NT2/D1 (cell line): ENCODE data around the gene AP1G2.
"Not testable (repeated sequence)": the region's sequence is repeated elsewhere in the genome, so short reads cannot be mapped to it uniquely, and the experiment has no call there.

Source experiments
- DNase-seq: peaks from one replicate; pipeline ENCODE4 v3.0.0-alpha.2; 2011; ENCODE audit warnings: low read depth, low spot score
- H3K27me3 ChIP-seq: 2 replicates; pipeline ENCODE4 v1.6.0; 2011; ENCODE audit warnings: mild to moderate bottlenecking; ENCODE audit not compliant: insufficient read length, insufficient read depth
- H3K36me3 ChIP-seq: 2 replicates; pipeline ENCODE4 v1.6.1; 2011; ENCODE audit warnings: mild to moderate bottlenecking, low read length, mixed read lengths; ENCODE audit not compliant: insufficient read depth, insufficient read length
- H3K4me1 ChIP-seq: 2 replicates; pipeline ENCODE4 v1.5.1; 2011; ENCODE audit not compliant: insufficient read depth, insufficient read length
- H3K4me3 ChIP-seq: 2 replicates; pipeline ENCODE4 v1.5.1; 2011; ENCODE audit warnings: low read depth; ENCODE audit not compliant: insufficient read length
- H3K9ac ChIP-seq: 2 replicates; pipeline ENCODE4 v1.6.0; 2011; ENCODE audit warnings: low read depth; ENCODE audit not compliant: insufficient read length
- H3K9me3 ChIP-seq: 2 replicates; pipeline ENCODE4 v1.5.1; 2011; ENCODE audit warnings: mild to moderate bottlenecking, low read length; ENCODE audit not compliant: insufficient read depth
- SUZ12 ChIP-seq: IDR thresholded peaks from 2 replicates; pipeline ENCODE4 v1.6.1; 2011; ENCODE audit not compliant: insufficient read length, insufficient read depth; ENCODE audit errors: extremely low read depth
- YY1 ChIP-seq: IDR thresholded peaks from 2 replicates; pipeline ENCODE4 v1.6.1; 2011; ENCODE audit not compliant: insufficient read length, insufficient read depth
- ZNF274 ChIP-seq: IDR thresholded peaks from 2 replicates; pipeline ENCODE4 v1.6.1; 2011; ENCODE audit warnings: mild to moderate bottlenecking, low read depth, low read length

AP1G2 gene

GRCh38 chr14:23604148-23604547, 36.6 kb upstream of the AP1G2 start:
- H3K4me1 ChIP-seq = no peaks in the 10 kb centered on the region
- DNase-seq = no peak
- H3K4me3 ChIP-seq = no peak overlapping the region

GRCh38 chr14:23603103-23603502, 35.5 kb upstream of the AP1G2 start:
- TF ChIP-seq SUZ12 (no peak), ZNF274 (no peak), YY1 (no peak)
- no peaks in the 10 kb centered on the region for H3K27me3 ChIP-seq
- DNase-seq = no peak
- no peaks in the 10 kb centered on the region for H3K4me1 ChIP-seq
- no peak overlapping the region for H3K4me3 ChIP-seq
- no peak overlapping the region for H3K9ac ChIP-seq
- H3K9me3 ChIP-seq = no peaks in the 10 kb centered on the region
- no peaks in the 10 kb centered on the region for H3K36me3 ChIP-seq

More at GRCh38 chr14:23604148-23604547, 36.6 kb upstream of the AP1G2 start:
- no peak for TF ChIP-seq ZNF274
- Histone ChIP-seq H3K9me3 (no peaks in the 10 kb centered on the region), H3K27me3 (no peaks in the 10 kb centered on the region), H3K36me3 (no peaks in the 10 kb centered on the region), H3K9ac (no peak overlapping the region)

DNA sequence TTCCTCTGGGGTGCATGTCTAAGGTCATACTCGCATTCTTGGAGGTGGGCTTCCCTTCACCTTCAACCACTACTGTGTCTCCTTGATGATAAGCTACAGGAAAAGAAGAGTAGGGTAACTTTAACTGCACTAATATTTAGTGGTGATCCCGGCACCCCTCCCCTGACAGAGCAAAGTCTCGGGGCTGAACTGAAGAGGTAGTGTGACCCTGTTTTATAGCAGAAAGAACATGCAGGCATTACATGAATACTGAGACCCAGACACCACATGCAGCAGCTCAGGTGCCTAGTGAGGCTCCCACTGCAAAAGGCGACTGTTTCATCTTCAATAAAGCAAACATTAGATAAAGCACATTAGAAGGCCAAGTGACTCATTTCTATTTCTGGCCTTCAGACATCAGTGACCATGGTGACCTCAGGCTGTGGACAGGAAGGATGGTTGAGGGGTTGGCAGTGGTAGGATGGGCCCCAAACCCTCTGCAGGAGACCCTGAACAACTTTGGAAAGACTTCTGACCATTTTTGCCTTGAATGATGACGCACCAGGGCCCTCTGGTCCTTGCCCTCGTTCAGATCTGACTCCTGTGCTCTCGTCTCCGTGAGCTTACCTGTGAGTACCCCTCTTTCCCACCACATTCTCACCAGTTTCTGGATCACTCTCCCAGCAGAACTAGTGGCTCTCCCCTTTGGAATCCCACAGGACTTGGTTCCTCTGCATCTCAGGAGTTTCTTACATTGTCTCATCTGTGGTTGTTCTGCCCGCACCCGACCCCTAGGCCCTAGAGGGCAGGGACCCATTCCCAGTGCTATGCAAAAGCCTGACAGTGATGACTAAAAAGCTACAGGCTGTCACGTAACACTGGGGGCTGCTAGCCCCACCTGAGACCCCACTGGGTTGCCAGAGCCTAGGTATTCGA, 34.8 kb upstream of the AP1G2 start:
- H3K9ac ChIP-seq = no peak overlapping the region
- H3K27me3 ChIP-seq = no peaks in the 10 kb centered on the region
- no peaks in the 10 kb centered on the region for H3K9me3 ChIP-seq
- DNase-seq = no peak
- no peaks in the 10 kb centered on the region for H3K4me1 ChIP-seq
- H3K36me3 ChIP-seq = no peaks in the 10 kb centered on the region
- H3K4me3 ChIP-seq = no peak overlapping the region
- TF ChIP-seq YY1 (no peak), SUZ12 (no peak), ZNF274 (no peak)

- DNase-seq = no peak
- no peaks in the 10 kb centered on the region for H3K4me1 ChIP-seq
- H3K27me3 ChIP-seq = no peaks in the 10 kb centered on the region
- H3K4me3 ChIP-seq = no peak overlapping the region
- no peak for TF ChIP-seq YY1
- TF ChIP-seq ZNF274 = no peak
- TF ChIP-seq SUZ12 = no peak
- no peak overlapping the region for H3K9ac ChIP-seq
- H3K9me3 ChIP-seq = no peaks in the 10 kb centered on the region
- H3K36me3 ChIP-seq = no peaks in the 10 kb centered on the region
Measured at GRCh38 chr14:23601845-23602180, 34.2 kb upstream of the AP1G2 start.

DNA sequence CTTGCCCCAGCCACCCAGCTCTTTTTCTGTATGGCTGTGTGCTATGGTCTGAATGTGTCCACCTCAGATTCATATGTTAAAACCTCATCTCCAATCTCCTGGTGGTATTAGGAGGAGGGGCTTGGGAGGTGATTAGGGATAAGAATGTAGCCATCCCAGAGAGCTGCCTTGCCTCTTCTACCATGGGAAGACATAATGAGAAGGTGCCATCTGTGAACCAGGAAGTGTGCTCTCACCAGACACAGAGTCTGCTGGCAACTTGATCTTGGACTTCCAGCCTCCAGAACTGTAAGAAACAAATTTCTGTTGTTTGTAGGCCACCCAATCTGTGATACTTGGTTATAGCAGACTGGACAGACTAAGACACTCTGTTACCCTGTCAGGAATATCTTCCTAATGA, 33.8 kb upstream of the AP1G2 start:
- TF ChIP-seq ZNF274 = no peak
- no peak for TF ChIP-seq YY1
- TF ChIP-seq SUZ12 = no peak
- Histone ChIP-seq H3K9ac (no peak overlapping the region), H3K9me3 (no peaks in the 10 kb centered on the region), H3K27me3 (no peaks in the 10 kb centered on the region), H3K4me3 (no peak overlapping the region), H3K36me3 (no peaks in the 10 kb centered on the region), H3K4me1 (no peaks in the 10 kb centered on the region)
- no peak for DNase-seq

DNA sequence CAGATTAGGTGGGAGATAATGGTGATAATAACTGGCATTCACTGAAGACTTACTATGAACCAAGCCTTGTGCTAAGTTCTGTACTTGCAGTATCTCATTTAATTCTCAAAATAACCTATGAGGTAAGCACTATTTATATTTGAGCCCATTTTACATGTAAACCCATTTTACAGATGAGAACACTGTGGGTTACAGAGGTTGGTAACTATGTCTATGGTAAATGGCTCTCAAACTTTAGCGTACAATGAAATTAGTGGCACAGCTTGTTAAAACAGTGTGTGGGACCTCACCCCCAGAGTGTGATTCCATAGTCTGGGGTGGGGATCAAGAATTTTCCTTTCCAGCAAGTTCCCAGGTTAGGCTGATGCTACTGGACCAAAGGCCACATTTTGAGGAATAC, 33.2 kb upstream of the AP1G2 start:
- DNase-seq = no peak
- Histone ChIP-seq H3K36me3 (no peaks in the 10 kb centered on the region), H3K9me3 (no peaks in the 10 kb centered on the region), H3K4me3 (no peak overlapping the region), H3K4me1 (no peaks in the 10 kb centered on the region), H3K27me3 (no peaks in the 10 kb centered on the region), H3K9ac (no peak overlapping the region)
- TF ChIP-seq SUZ12 (no peak), ZNF274 (no peak), YY1 (no peak)

- H3K9me3 ChIP-seq = no peaks in the 10 kb centered on the region
- no peak for DNase-seq
- no peaks in the 10 kb centered on the region for H3K4me1 ChIP-seq
- H3K9ac ChIP-seq = no peak overlapping the region
- H3K27me3 ChIP-seq = no peaks in the 10 kb centered on the region
- no peak overlapping the region for H3K4me3 ChIP-seq
- no peaks in the 10 kb centered on the region for H3K36me3 ChIP-seq
- no peak for TF ChIP-seq ZNF274
- TF ChIP-seq SUZ12 = no peak
- TF ChIP-seq YY1 = no peak
Measured at GRCh38 chr14:23600322-23600707, 32.7 kb upstream of the AP1G2 start.

DNA sequence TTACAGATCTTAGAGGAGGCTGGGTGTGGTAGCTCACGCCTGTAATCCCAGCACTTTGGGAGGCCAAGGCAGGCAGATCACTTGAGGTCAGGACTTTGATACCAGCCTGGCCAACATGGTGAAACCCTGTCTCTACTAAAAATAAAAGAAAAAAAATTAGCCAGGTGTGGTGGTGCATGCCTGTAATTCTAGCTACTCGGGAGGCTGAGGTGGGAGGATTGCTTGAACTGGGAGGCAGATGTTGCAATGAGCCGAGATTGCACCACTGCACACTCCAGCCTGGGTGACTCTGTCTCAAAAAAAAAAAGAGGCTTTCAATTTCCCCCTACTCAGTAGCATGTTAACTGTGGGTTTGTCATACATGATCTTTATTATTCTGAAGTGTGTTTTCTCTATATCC, 26.6 kb upstream of the AP1G2 start:
- H3K4me1 ChIP-seq, H3K36me3 ChIP-seq, DNase-seq, H3K4me3 ChIP-seq, H3K27me3 ChIP-seq, H3K9ac ChIP-seq, H3K9me3 ChIP-seq: not testable (repeated sequence)
